Pons (tissue), 1 donor: Measurements from ENCODE around the gene MACO1.
"Not testable (repeated sequence)": the region's sequence is repeated elsewhere in the genome, so short reads cannot be mapped to it uniquely, and the experiment has no call there.

ENCODE experiments used
- DNase-seq: peaks from one replicate; pipeline ENCODE4 v3.0.0-alpha.2; 2016; ENCODE audit warnings: low spot score

The MACO1 gene

DNA sequence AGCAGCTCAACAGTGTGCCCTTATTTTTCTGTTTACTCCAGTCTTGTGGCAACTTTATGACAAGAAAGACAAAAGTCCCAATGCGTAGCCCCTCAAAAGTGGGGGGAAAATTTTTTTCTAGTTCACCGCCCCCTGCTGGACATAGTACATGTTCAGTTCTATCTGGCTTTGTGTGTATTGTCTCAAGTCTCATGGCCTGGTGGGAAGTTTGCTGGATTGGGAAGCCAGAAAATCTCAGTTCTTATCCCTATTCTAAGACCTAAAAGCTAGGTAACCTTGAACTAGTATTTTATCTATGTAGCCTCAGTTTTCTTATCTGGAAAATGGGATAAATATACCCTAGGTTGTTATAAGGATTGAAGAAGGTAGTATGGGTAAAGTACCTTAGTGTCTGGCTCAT is 56.9 kb downstream of the MACO1 start:
- no peak for DNase-seq

- no peak for DNase-seq
Measured at GRCh38 chr1:25492323-25492722, 61.6 kb downstream of the MACO1 start.

GRCh38 chr1:25494952-25495351 is 64.3 kb downstream of the MACO1 start:
- no peak for DNase-seq

DNA sequence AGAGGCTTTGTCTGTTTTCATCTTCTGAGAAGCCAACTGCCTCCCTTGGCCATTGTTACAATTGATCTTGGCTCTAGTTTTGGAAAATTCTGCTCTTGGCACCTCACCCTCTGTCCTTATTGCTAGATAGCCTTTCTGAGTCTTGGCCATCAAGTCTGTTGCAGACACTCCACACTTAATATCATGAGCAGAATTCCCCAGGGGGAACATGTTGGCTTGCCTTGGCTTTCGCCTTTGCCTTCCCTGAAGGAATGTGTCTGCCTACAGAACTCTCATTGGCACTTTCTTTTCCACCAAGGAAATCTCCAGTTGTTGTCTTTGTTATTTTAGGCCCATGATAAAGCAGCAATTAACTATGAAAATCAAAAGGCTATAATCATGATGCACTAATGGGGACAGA is 70.0 kb downstream of the MACO1 start:
- DNase-seq = no peak

GRCh38 chr1:25501235-25502058 is 70.8 kb downstream of the MACO1 start:
- DNase-seq = no peak

DNA sequence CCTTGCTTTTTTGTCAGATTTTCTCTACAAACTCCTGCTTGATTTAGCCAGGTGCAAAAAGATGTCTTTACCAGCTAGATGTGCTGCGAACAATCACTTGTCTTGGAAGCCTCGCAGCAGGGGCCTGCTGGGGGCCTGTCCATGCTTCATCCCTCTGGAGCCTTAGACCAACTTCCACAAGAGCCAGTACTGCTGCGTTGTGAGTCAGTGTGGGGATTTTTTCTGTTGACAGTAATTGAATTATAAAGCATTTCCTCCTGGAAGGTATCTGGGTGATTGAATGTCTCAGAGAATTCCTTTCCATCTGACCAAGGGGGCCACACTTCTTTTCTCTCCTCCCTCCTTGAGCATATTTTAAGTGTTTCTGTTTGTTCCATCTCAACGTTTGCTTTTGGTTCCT is 72.3 kb downstream of the MACO1 start:
- DNase-seq = no peak

DNA sequence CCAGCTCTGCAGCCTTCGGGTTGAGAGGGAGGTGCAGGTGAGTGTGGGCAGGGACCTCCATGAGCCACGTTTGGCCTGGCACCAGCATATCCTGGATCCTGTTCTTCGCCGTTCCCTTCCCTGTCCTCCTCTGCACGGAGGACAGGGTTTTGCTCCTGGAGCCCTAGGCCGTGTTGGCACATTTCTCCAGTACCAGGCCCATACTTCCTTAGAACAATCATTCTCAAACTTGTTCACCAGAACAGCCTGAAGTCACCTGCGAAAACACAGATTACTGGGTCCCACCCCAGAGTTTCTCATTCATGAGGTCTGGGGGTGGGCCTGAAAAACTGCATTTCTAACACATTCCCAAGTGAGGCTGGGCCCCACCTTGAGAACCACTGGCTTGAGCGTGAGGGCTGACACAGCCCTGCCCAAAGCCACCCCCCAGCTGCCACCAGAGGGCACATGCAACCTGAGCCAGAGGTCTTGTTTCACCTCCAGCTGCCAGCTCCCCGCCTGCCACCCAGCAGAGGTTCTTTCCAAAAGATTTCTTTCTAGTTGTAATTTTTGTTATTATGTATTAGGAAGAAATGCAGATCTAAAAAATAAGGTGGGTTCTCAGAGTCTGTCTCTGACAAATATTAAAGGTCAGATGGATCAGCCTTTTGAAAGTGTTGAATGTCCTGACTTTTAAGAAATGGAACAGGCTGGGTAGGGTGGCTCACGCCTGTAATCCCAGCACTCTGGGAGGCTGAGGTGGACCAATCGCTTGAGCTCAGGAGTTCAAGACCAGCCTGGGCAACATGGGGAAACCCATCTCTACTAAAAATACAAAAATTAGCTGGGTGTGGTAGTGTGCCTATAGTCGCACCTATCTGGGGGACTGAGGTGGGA is 73.1 kb downstream of the MACO1 start:
- no peak for DNase-seq

DNA sequence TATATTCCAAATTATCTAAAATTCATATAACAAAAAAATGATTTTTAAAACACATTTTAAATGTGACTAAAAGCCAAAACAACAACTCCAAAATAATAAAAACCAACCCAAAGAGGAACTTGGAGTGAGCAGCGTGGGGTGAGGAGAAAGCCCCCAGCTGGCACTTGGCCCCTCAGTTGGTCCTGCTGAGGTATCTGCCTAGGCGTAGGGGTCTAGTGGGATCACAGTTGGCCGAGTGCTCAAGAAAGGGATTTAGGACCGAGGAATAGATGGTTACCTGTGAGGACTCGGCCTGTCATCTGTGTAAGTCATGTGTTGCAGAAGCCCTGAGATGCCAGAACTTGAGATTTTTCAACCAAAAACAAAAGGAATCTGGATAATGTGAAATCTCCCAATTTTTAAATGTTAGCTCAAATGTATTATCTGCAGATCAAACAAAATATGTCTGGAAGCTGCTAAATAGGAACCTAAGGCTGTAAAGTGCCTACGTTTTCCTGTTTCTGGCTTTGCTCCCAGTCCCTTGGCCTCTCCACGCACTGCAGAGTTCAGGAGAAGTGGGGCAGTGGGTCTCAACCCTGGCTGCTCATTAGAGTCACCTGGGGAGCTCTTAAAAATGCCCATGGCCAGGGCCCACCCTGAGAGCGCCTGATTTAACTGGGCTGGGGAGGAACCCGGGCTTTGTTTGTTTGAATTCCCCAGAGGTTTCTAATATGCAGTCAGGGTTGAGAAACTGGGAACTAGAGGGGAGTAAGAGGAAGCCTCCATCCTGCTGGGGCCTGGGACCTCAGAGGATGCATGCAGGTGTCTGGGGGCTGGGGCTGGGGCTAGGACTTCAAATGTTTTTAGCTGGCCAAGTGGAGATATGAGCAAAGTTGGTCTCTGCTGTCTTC is 74.3 kb downstream of the MACO1 start:
- no peak for DNase-seq

- DNase-seq = no peak
Measured at GRCh38 chr1:25505656-25506385, 75.1 kb downstream of the MACO1 start.

GRCh38 chr1:25506566-25507463 is 76.1 kb downstream of the MACO1 start:
- DNase-seq = not testable (repeated sequence)

- no peak for DNase-seq
Measured at GRCh38 chr1:25513666-25514065, 83.0 kb downstream of the MACO1 start.

- DNase-seq = no peak
Measured at GRCh38 chr1:25515033-25515432, 84.3 kb downstream of the MACO1 start.

DNA sequence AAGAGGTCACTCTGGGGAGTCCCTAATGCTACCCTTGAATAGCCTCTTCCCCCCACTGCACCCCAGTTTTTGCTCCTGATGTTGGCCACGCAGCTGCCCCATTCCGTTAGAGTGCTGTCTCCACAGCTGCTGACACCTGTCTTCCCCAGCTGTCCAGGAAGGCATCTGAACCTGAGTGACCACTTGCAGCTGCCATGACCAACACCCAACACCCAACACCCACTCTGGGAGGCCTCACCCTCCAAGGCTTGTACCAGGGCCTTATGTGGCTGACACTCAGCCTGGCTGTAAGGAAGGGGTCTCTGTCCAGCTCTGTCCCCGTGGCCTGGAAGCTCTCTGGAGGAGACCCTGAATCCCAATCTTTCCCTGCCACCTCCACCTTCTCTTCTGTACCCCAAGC is 86.0 kb downstream of the MACO1 start:
- no peak for DNase-seq

DNA sequence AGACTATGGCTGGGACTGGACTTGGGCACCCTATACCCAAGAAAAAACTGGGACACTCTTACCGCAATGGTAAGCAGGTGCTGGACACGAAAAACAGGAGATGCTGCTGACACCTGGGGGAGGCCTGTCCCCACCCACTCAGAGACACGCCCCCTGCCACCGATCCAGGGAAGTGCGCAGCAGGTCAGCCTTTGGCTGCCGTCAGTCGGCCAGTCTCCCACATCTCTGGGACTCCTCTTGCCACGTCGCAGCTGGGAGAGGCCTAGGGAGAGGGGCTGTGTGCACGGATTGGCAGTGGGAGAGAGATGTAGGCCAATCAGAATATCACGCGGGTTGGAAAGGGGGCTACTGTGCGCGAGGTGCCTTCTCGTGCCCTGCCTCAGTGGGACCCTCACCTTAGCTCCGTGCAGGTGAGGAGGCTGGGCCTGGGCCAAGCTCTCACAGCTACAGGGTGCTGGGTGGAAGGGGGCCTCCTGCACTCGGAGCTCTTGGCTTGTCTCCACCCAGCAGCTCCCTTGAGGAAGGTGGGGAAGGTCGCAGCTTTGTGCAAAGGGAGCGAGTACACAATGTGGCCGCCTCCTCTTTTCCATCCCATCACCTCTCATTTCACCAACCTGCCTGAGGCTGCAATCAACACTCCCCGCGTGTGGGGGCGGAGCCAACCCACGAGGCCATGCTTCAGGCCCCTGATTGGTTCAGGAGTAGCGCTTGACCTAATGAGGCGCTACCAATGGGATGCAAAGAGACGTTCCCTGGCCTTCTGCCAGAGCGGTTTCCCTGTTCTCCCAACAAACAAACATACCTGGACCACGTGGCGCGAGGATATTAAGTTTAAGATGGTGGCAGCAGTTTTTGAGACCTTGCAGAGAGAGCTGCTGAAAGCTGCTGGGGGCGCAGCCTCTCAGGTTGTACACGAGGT is 87.0 kb downstream of the MACO1 start:
- no peak for DNase-seq

DNA sequence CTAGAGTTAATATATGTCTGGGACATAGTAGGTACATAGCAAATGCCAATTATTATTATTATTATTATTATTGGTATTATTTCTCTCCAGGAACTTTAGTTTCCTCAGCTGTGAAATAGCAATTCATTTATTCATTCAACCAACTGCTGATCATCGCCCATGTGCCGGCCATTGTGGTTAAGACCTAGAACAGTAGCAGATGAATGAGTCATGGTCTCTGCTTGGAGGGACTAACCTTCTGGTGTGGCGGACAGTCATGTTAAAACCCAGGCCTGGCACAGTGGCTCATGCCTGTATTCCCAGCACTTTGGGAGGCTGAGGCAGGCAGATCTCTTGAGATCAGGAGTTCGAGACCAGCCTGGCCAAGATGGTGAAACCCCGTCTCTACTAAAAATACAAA is 88.9 kb downstream of the MACO1 start:
- DNase-seq = no peak

GRCh38 chr1:25520446-25521061 is 89.9 kb downstream of the MACO1 start:
- peak; percentile 75 for DNase-seq

DNA sequence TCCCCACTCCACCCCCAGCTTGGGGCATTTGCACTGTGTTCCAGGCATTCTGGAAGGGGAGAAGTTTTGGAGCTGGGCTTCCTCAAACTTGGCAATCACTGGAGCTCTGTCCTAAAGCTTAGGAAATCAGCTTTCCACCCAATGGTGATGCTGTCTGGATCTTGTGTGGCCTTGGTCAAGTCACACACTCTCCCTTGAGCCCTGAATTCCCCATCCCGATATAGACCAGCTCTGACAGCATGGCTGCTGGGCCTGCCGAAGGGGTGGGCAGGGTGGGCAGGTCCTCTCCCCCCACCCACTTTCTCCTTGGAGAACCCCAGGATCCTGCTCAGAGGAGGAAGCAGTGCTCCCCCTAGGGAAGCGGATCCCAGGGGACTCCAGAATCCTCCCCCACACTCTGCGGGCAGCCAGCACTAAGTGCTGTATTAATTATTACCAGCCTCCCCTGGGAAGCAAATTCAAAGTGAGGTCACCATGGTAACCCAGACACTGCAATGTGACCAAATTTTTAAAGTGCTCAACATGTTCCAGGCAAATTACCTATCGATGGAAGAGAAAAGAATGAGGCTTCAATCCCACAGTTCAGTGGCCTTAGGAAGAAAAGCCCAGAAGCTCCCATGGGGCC is 91.4 kb downstream of the MACO1 start:
- no peak for DNase-seq

DNA sequence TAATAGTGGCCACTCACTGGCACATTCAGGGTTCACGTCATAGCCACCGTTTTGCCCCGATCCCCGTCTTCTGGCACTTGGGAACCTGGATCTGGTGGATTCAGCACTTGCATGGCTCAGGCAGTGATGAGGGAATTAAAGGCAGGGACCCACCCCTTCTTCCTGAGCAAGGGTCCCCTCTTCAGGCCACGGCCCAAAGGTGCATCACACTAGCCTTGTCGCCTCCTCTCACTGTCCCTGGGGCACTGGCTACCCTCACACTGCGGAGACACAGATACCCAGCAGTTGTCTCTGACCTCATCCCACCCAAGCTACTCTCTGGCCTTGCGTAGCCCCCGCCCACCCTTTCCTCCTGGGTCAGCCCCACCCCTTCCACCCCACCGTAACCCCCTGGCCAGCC is 92.8 kb downstream of the MACO1 start:
- DNase-seq = no peak
